Endothelial cell of umbilical vein (primary cell): ENCODE measurements around the gene ELOVL6. TPM values are rescaled to one million over a fixed set of nuclear protein-coding genes. Genes with fewer than 3 reads are reported as not detected.

Source experiments
- BruUV-seq: library from RNA; stranded (reverse); fragments of 400-500 nt; replicated peaks from 2 replicates; lab custom pipeline; 2021; lab: Mats Ljungman, UMichigan
- CTCF ChIA-PET: fragments of 300-600, 350-600 bp; sonication (Branson Sonifier 250); formaldehyde crosslinking; loops from one replicate; lab custom pipeline; 2021; ENCODE audit warnings: antibody characterized with exemption, inconsistent platforms; lab: Charles Lee
- POLR2A ChIA-PET: fragments of 300-600, 350-600 bp; sonication (Branson Sonifier 250); formaldehyde crosslinking; loops from one replicate; lab custom pipeline; 2021; ENCODE audit warnings: antibody characterized with exemption, inconsistent platforms; lab: Charles Lee
- DNase-seq: peaks from one replicate; pipeline ENCODE4 v3.0.0-alpha.2; 2011; ENCODE audit warnings: low read depth, low spot score
- FAIRE-seq: peaks from 2 replicates; lab custom pipeline; 2011; peaks lifted over from hg19 to GRCh38; lab: Jason Lieb, UNC
- H2AFZ ChIP-seq: 2 replicates; pipeline ENCODE4 v1.6.0; 2012; ENCODE audit warnings: low read depth, low read length, control low read depth, inconsistent platforms
- H3K27ac ChIP-seq: 2 replicates; pipeline ENCODE4 v1.5.1; 2011; ENCODE audit warnings: low read depth, mild to moderate bottlenecking, control low read depth, low read length, moderate library complexity; ENCODE audit not compliant: insufficient read depth
- H3K27me3 ChIP-seq, 2 experiments: 2 replicates each; pipeline versions ENCODE4 v1.6.0 to v1.6.1; 2011; ENCODE audit warnings: low read length in 2 of 2, mixed read lengths in 1 of 2; ENCODE audit not compliant: control insufficient read depth in 2 of 2, insufficient read depth in 2 of 2
- H3K36me3 ChIP-seq, 2 experiments: 2 replicates in 1 of 2; 3 replicates in 1 of 2; pipeline ENCODE4 v1.5.1; 2011; ENCODE audit warnings: low read length in 2 of 2, mild to moderate bottlenecking in 1 of 2, moderate library complexity in 1 of 2; ENCODE audit not compliant: control insufficient read depth in 2 of 2, insufficient read depth in 2 of 2; ENCODE audit errors: extremely low read depth in 1 of 2
- H3K4me1 ChIP-seq: 3 replicates; pipeline ENCODE4 v1.5.1; 2011; ENCODE audit warnings: mild to moderate bottlenecking, low read length; ENCODE audit not compliant: control insufficient read depth, insufficient read depth; ENCODE audit errors: extremely low read depth
- H3K4me2 ChIP-seq: 2 replicates; pipeline ENCODE4 v1.6.1; 2011; ENCODE audit warnings: low read length, control low read depth, mixed read lengths; ENCODE audit not compliant: insufficient read depth
- H3K4me3 ChIP-seq, 3 experiments: fragments of 200-600 bp in 1 of 3; sonication (generic), shearing (Covaris generic) in 1 of 3; replicated peaks in 1 of 3; 2 replicates each; pipeline ENCODE4 v1.5.1; 2011 to 2016; ENCODE audit warnings: control low read depth in 3 of 3, low read length in 3 of 3, mild to moderate bottlenecking in 2 of 3, inconsistent platforms in 1 of 3, low read depth in 1 of 3, moderate library complexity in 1 of 3; ENCODE audit not compliant: insufficient read depth in 1 of 3
- H3K79me2 ChIP-seq: 2 replicates; pipeline ENCODE4 v1.6.0; 2012; ENCODE audit warnings: low read length, inconsistent platforms; ENCODE audit not compliant: control insufficient read depth, insufficient read depth
- H3K9ac ChIP-seq: replicated peaks from 2 replicates; pipeline ENCODE3; 2011; ENCODE audit warnings: low read length, control low read depth; ENCODE audit not compliant: insufficient read depth; ENCODE audit errors: extremely low read depth
- H3K9me1 ChIP-seq: replicated peaks from 3 replicates; pipeline ENCODE4 v1.6.0; 2011; ENCODE audit warnings: mild to moderate bottlenecking, low read length; ENCODE audit not compliant: control insufficient read depth, insufficient read depth; ENCODE audit errors: extremely low read depth
- H3K9me3 ChIP-seq: replicated peaks from 2 replicates; pipeline ENCODE4 v1.5.1; 2012; ENCODE audit warnings: low read length, inconsistent platforms; ENCODE audit not compliant: control insufficient read depth, insufficient read depth
- H4K20me1 ChIP-seq: replicated peaks from 2 replicates; pipeline ENCODE3; 2011; ENCODE audit warnings: mild to moderate bottlenecking, low read length; ENCODE audit not compliant: control insufficient read depth, insufficient read depth; ENCODE audit errors: extremely low read depth
- CTCF ChIP-seq, 2 donors: IDR thresholded peaks; 1 replicate in 1 of 2; 2 replicates in 1 of 2; pipeline ENCODE4 v1.5.1; 2011; ENCODE audit warnings: low read length in 2 of 2, mild to moderate bottlenecking in 2 of 2, moderate library complexity in 2 of 2, control low read depth in 1 of 2, inconsistent platforms in 1 of 2, low read depth in 1 of 2; ENCODE audit not compliant: insufficient read depth in 1 of 2; ENCODE audit errors: extremely low read depth in 1 of 2
- EZH2 ChIP-seq: IDR thresholded peaks from 2 replicates; pipeline ENCODE4 v1.6.1; 2012; ENCODE audit warnings: borderline replicate concordance, low read depth, mild to moderate bottlenecking, moderate library complexity, low read length, inconsistent platforms; ENCODE audit not compliant: severe bottlenecking
- FOS ChIP-seq: IDR thresholded peaks from 2 replicates; pipeline ENCODE4 v1.6.1; 2011; ENCODE audit warnings: mild to moderate bottlenecking, low read length, moderate library complexity, borderline replicate concordance; ENCODE audit not compliant: insufficient read depth
- GATA2 ChIP-seq: IDR thresholded peaks from 2 replicates; pipeline ENCODE4 v1.7.0; 2011; ENCODE audit warnings: low read depth, mild to moderate bottlenecking, moderate library complexity, mixed read lengths, low read length; ENCODE audit not compliant: insufficient read length, insufficient read depth
- JUN ChIP-seq: IDR thresholded peaks from 2 replicates; pipeline ENCODE4 v1.6.1; 2011; ENCODE audit warnings: borderline replicate concordance, low read depth; ENCODE audit not compliant: insufficient read length, insufficient read depth
- MAX ChIP-seq: IDR thresholded peaks from 2 replicates; pipeline ENCODE4 v1.6.1; 2011; ENCODE audit not compliant: insufficient read depth, insufficient read length
- MYC ChIP-seq: IDR thresholded peaks from one replicate; pipeline ENCODE4 v1.6.1; 2011; ENCODE audit warnings: mild to moderate bottlenecking, low read depth, low read length
- POLR2A ChIP-seq: IDR thresholded peaks from 2 replicates; pipeline ENCODE4 v1.6.1; 2012; ENCODE audit warnings: low read depth, mild to moderate bottlenecking, control low read depth, low read length
- POLR2AphosphoS5 ChIP-seq: IDR thresholded peaks from 2 replicates; pipeline ENCODE4 v1.6.1; 2012; ENCODE audit warnings: low read depth, mild to moderate bottlenecking, control low read depth, low read length, moderate library complexity; ENCODE audit not compliant: insufficient read depth
- dilution Hi-C: fragments of 300-500 bp; cut with MboI; formaldehyde crosslinking; loops from one replicate; pipeline ENCODE4 v1.15.0; 2019; ENCODE audit warnings: low sequenced_read_pairs; ENCODE audit not compliant: extremely low pct_ligation_motif_present
- intact Hi-C: fragments of 100-400 bp; cut with micrococcal nuclease; formaldehyde crosslinking; loops from one replicate; pipeline ENCODE4 v1.10.0; 2022
- polyA plus RNA-seq, 4 experiments: library from polyadenylated mRNA; depleted of rRNA in 3 of 4; stranded (reverse) in 3 of 4; unstranded in 1 of 4; fragments of >200 nt; gene quantifications; 2 replicates each; pipeline versions ENCODE4 v1.2.1 to v1.2.3, GENCODE V29; 2011 to 2012; ENCODE audit warnings: missing spikeins in 1 of 4
- total RNA-seq: library from RNA; stranded (reverse); gene quantifications from 2 replicates; pipeline ENCODE4 v1.2.3, GENCODE V29; 2021

Gene ELOVL6
- total and polyA plus RNA-seq, 2 donors (not counting 3 experiments of a cell fraction or from before 2014, with no cell fraction given), result 6.4 to 26.1 TPM

GRCh38 chr4:110181890-110182289, 16.5 kb downstream of the ELOVL6 start:
- intact Hi-C loops (no loop called here), dilution Hi-C loops (no loop called here)
- TF ChIP-seq POLR2AphosphoS5, result no peak
- no peak for TF ChIP-seq POLR2A
- no peak for TF ChIP-seq GATA2
- TF ChIP-seq CTCF (IDR thresholded peaks at IDR 0.05; ENCODE audit: extremely low read depth in 1 of 2, insufficient read depth in 1 of 2, low read depth in 1 of 2, low read length in 2 of 2), result no peak
- TF ChIP-seq FOS, result no peak
- TF ChIP-seq MAX, result no peak
- Histone ChIP-seq H3K4me1 (peaks cover 11% of the 10 kb centered on the region), H3K9me1 (no peaks in the 10 kb centered on the region), H2AFZ (no peak overlapping the region), H4K20me1 (no peaks in the 10 kb centered on the region), H3K4me3 (no peak overlapping the region), H3K79me2 (no peaks in the 10 kb centered on the region), H3K27me3 (no peaks in the 10 kb centered on the region), H3K4me2 (no peak overlapping the region), H3K27ac (no peak overlapping the region), H3K9ac (no peak overlapping the region), H3K9me3 (no peaks in the 10 kb centered on the region), H3K36me3 (no peaks in the 10 kb centered on the region)
- FAIRE-seq (no peak), DNase-seq (no peak)
- ChIA-PET POLR2A (no interaction called here), CTCF (no interaction called here)
- BruUV-seq, result no TSS peak

GRCh38 chr4:110175634-110176033, 22.8 kb downstream of the ELOVL6 start:
- H3K27me3 ChIP-seq, result no peaks in the 10 kb centered on the region
- no peak overlapping the region for H2AFZ ChIP-seq
- ChIA-PET CTCF (no interaction called here), POLR2A (no interaction called here)
- no peaks in the 10 kb centered on the region for H3K9me3 ChIP-seq
- no peaks in the 10 kb centered on the region for H3K79me2 ChIP-seq
- H3K4me2 ChIP-seq, result no peak overlapping the region
- DNase-seq, result no peak
- no peak overlapping the region for H3K27ac ChIP-seq
- dilution Hi-C loops (no loop called here), intact Hi-C loops (no loop called here)
- FAIRE-seq, result no peak
- H3K9ac ChIP-seq, result no peak overlapping the region
- H3K9me1 ChIP-seq, result no peaks in the 10 kb centered on the region
- no TSS peak for BruUV-seq
- no peak overlapping the region for H3K4me3 ChIP-seq
- H4K20me1 ChIP-seq, result no peaks in the 10 kb centered on the region
- TF ChIP-seq JUN (no peak), CTCF (IDR thresholded peaks at IDR 0.05; ENCODE audit: extremely low read depth in 1 of 2, insufficient read depth in 1 of 2, low read depth in 1 of 2, low read length in 2 of 2) (no peak), MAX (no peak), FOS (no peak), GATA2 (no peak), POLR2A (no peak), MYC (no peak), EZH2 (no peak), POLR2AphosphoS5 (no peak)
- H3K4me1 ChIP-seq, result no peaks in the 10 kb centered on the region
- no peaks in the 10 kb centered on the region for H3K36me3 ChIP-seq
